Measurements from ENCODE around the gene PER1. TPM values are rescaled to one million over a fixed set of nuclear protein-coding genes. Genes with fewer than 3 reads are reported as not detected.

Gene PER1
- total and polyA plus RNA-seq, 2 of the 13 experiments (the other 11 are each of a cell fraction or from before 2014, with no cell fraction given), result 2.6 to 3.6 TPM

GRCh38 chr17:8138672-8139371, 13.4 kb downstream of the PER1 start (continued):
- TF ChIP-seq ARID4A (CRISPR knock-in tag; IDR thresholded peaks at IDR 0.05; ENCODE audit: borderline replicate concordance), result peak; percentile 81
- TF ChIP-seq CREM (IDR thresholded peaks at IDR 0.05), result peak; percentile 56; the same call in 1 of the 2 replicates
- no peak for TF ChIP-seq CREM (CRISPR knock-in tag; IDR thresholded peaks at IDR 0.05)
- no peak for TF ChIP-seq SYNCRIP (IDR thresholded peaks at IDR 0.05; ENCODE audit: insufficient read depth, low read depth, low read length)
- TF ChIP-seq TFAP4 (IDR thresholded peaks at IDR 0.05; ENCODE audit: borderline replicate concordance, low read depth), result peak; percentile 32; the same call in 1 of the 2 replicates
- peak; percentile 73 for TF ChIP-seq ZNF503 (CRISPR knock-in tag; IDR thresholded peaks at IDR 0.05)
- no peak; the same call in 1 of the 2 replicates for TF ChIP-seq ZBTB4 (CRISPR knock-in tag; IDR thresholded peaks at IDR 0.05; ENCODE audit: borderline replicate concordance)
- TF ChIP-seq POLR2AphosphoS2 (IDR thresholded peaks at IDR 0.05; ENCODE audit: low read depth, low read length), result no peak
- TF ChIP-seq PPARG (CRISPR knock-in tag; conservative IDR thresholded peaks at IDR 0.05), result peak; percentile 16
- 0 out of 2 replicates have a peak, but pooled peaks have one; percentile 63 for TF ChIP-seq ZNF546 (CRISPR knock-in tag; conservative IDR thresholded peaks at IDR 0.05)
- TF ChIP-seq ZSCAN9 (CRISPR knock-in tag; IDR thresholded peaks at IDR 0.05; ENCODE audit: borderline replicate concordance), result peak; percentile 51; the same call in 1 of the 2 replicates
- peak; percentile 64 for TF ChIP-seq ZNF18 (CRISPR knock-in tag; IDR thresholded peaks at IDR 0.05; ENCODE audit: insufficient replicate concordance)
- peak; percentile 60 for TF ChIP-seq STAG1 (CRISPR knock-in tag; IDR thresholded peaks at IDR 0.05)
- 0 out of 2 replicates have a peak, but pooled peaks have one; percentile 28 for TF ChIP-seq MTF2 (CRISPR knock-in tag; IDR thresholded peaks at IDR 0.05; ENCODE audit: borderline replicate concordance)
- no peak for TF ChIP-seq TAF15 (IDR thresholded peaks at IDR 0.05; ENCODE audit: low read depth, low read length, poor library complexity, severe bottlenecking)
- TF ChIP-seq PTBP1 (IDR thresholded peaks at IDR 0.05; ENCODE audit: low read depth, low read length, poor library complexity, severe bottlenecking), result no peak

All from HepG2 (cell line).